ENCODE results near the gene AKNA. TPM values are rescaled to one million over a fixed set of nuclear protein-coding genes. Genes with fewer than 3 reads are reported as not detected.
A peak's percentile ranks its signal among the peaks of the same experiment; 100 is the strongest.

AKNA gene
- polyA plus RNA-seq, 1 experiment, result 7.0 TPM

GRCh38 chr9:114369216-114370130, 18.3 kb downstream of the AKNA start:
- Histone ChIP-seq H3K27ac (ENCODE audit: low read depth, low read length) (no peak overlapping the region), H3K4me3 (ENCODE audit: low read depth, low read length) (no peak overlapping the region), H3K9me3 (ENCODE audit: control insufficient read depth, insufficient read depth, low read length) (no peaks in the 10 kb centered on the region), H3K27me3 (ENCODE audit: control insufficient read depth, insufficient read depth, low read length) (no peaks in the 10 kb centered on the region)
- POLR2A ChIA-PET, result no interaction called here
- no peak for DNase-seq (ENCODE audit: low read depth, low spot score)
- CTCF ChIA-PET, result no interaction called here
- no peak for TF ChIP-seq CTCF (IDR thresholded peaks at IDR 0.05; ENCODE audit: low read depth, low read length)

- no peak for TF ChIP-seq CTCF (IDR thresholded peaks at IDR 0.05; ENCODE audit: low read depth, low read length)
- Histone ChIP-seq H3K27me3 (ENCODE audit: control insufficient read depth, insufficient read depth, low read length) (no peaks in the 10 kb centered on the region), H3K4me3 (ENCODE audit: low read depth, low read length) (no peak overlapping the region), H3K27ac (ENCODE audit: low read depth, low read length) (no peak overlapping the region), H3K9me3 (ENCODE audit: control insufficient read depth, insufficient read depth, low read length) (no peaks in the 10 kb centered on the region)
- DNase-seq (ENCODE audit: low read depth, low spot score), result no peak
- ChIA-PET POLR2A (no interaction called here), CTCF (interaction anchor here (0.6 kb wide), 1 partner anchor 286 kb away, joined by 3 read pairs; no protein-coding TSS in a partner anchor)
Observed at GRCh38 chr9:114367772-114368569, 19.8 kb downstream of the AKNA start.

GRCh38 chr9:114367366-114367765, 20.4 kb downstream of the AKNA start:
- Histone ChIP-seq H3K4me3 (ENCODE audit: low read depth, low read length) (no peak overlapping the region), H3K27ac (ENCODE audit: low read depth, low read length) (no peak overlapping the region), H3K27me3 (ENCODE audit: control insufficient read depth, insufficient read depth, low read length) (no peaks in the 10 kb centered on the region), H3K9me3 (ENCODE audit: control insufficient read depth, insufficient read depth, low read length) (no peaks in the 10 kb centered on the region)
- no peak for DNase-seq (ENCODE audit: low read depth, low spot score)
- no peak for TF ChIP-seq CTCF (IDR thresholded peaks at IDR 0.05; ENCODE audit: low read depth, low read length)
- ChIA-PET POLR2A (no interaction called here), CTCF (interaction anchor here (0.6 kb wide), 2 partner anchors 30 to 285 kb away, joined by 3 read pairs; no protein-coding TSS in a partner anchor)

- Histone ChIP-seq H3K27ac (ENCODE audit: low read depth, low read length) (peak overlapping the region; percentile 42), H3K27me3 (ENCODE audit: control insufficient read depth, insufficient read depth, low read length) (no peaks in the 10 kb centered on the region), H3K9me3 (ENCODE audit: control insufficient read depth, insufficient read depth, low read length) (no peaks in the 10 kb centered on the region), H3K4me3 (ENCODE audit: low read depth, low read length) (no peak overlapping the region)
- ChIA-PET CTCF (interaction anchor here (0.6 kb wide), 1 partner anchor 31 kb away, joined by 3 read pairs; no protein-coding TSS in a partner anchor), POLR2A (interaction anchor here (0.6 kb wide), 1 partner anchor 44 kb away, joined by 3 read pairs; no protein-coding TSS in a partner anchor)
- DNase-seq (ENCODE audit: low read depth, low spot score), result peak; percentile 64
- no peak for TF ChIP-seq CTCF (IDR thresholded peaks at IDR 0.05; ENCODE audit: low read depth, low read length)
Observed at GRCh38 chr9:114366334-114367128, 21.3 kb downstream of the AKNA start.

Measured in AG04450 (cell line).